ENCODE measurements around the gene COPS6. TPM values are rescaled to one million over a fixed set of nuclear protein-coding genes. Genes with fewer than 3 reads are reported as not detected.
"Not testable (repeated sequence)": the region's sequence is repeated elsewhere in the genome, so short reads cannot be mapped to it uniquely, and the experiment has no call there.

COPS6 gene
- total and polyA plus RNA-seq, 2 experiments from 2014 or later: 69.6 to 315 TPM

DNA sequence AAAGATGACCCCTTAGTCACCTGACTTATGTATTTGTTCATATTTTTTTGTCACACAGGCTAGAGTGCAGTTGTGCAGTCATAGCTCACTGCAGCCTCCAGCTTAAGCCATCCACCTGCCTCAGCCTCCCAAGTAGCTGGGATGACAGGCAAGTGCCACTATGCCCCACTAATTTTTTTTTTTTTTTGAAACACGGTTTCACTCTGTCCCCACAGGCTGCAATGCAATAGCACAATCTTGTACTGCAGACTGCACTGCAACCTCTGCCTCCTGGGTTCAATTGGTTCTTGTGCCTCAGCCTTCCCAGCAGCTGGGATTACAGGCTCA lies 39.8 kb downstream of the COPS6 start:
- no peaks in the 10 kb centered on the region for H3K9me3 ChIP-seq (ENCODE audit: low read depth)
- TF ChIP-seq, protein P1, sequence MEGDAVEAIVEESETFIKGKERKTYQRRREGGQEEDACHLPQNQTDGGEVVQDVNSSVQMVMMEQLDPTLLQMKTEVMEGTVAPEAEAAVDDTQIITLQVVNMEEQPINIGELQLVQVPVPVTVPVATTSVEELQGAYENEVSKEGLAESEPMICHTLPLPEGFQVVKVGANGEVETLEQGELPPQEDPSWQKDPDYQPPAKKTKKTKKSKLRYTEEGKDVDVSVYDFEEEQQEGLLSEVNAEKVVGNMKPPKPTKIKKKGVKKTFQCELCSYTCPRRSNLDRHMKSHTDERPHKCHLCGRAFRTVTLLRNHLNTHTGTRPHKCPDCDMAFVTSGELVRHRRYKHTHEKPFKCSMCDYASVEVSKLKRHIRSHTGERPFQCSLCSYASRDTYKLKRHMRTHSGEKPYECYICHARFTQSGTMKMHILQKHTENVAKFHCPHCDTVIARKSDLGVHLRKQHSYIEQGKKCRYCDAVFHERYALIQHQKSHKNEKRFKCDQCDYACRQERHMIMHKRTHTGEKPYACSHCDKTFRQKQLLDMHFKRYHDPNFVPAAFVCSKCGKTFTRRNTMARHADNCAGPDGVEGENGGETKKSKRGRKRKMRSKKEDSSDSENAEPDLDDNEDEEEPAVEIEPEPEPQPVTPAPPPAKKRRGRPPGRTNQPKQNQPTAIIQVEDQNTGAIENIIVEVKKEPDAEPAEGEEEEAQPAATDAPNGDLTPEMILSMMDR (IDR thresholded peaks at IDR 0.05; ENCODE audit: low read depth, low read length): no peak
- DNase-seq (ENCODE audit: low read depth in 1 of 2, low spot score in 1 of 2): no peak
- no peaks in the 10 kb centered on the region for H3K27me3 ChIP-seq
- H3K27ac ChIP-seq: no peak overlapping the region
- H3K36me3 ChIP-seq: no peaks in the 10 kb centered on the region
- no peaks in the 10 kb centered on the region for H3K4me1 ChIP-seq (ENCODE audit: low read depth)
- no peak overlapping the region for H3K4me3 ChIP-seq

DNA sequence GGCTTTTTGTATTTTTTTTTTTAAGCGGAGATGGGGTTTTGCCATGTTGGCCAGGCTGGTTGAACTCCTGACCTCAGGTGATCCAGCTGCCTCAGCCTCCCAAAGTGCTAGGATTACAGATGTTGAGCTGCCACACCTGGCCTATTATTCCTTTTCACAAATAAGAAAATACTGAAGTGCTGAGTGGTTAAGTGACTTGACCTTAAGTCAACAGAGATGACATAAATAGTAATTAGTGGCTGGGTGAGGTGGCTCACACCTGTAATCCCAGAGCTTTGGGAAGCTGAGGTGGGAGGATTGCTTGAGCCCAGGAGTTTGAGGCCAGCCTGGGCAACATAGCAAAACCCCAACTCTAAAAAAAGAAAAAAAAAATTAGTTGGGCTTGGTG lies 41.4 kb downstream of the COPS6 start:
- not testable (repeated sequence) for H3K27ac ChIP-seq; H3K36me3 ChIP-seq; H3K27me3 ChIP-seq; H3K4me1 ChIP-seq (ENCODE audit: low read depth); H3K4me3 ChIP-seq; H3K9me3 ChIP-seq (ENCODE audit: low read depth); DNase-seq (ENCODE audit: low read depth in 1 of 2, low spot score in 1 of 2)

DNA sequence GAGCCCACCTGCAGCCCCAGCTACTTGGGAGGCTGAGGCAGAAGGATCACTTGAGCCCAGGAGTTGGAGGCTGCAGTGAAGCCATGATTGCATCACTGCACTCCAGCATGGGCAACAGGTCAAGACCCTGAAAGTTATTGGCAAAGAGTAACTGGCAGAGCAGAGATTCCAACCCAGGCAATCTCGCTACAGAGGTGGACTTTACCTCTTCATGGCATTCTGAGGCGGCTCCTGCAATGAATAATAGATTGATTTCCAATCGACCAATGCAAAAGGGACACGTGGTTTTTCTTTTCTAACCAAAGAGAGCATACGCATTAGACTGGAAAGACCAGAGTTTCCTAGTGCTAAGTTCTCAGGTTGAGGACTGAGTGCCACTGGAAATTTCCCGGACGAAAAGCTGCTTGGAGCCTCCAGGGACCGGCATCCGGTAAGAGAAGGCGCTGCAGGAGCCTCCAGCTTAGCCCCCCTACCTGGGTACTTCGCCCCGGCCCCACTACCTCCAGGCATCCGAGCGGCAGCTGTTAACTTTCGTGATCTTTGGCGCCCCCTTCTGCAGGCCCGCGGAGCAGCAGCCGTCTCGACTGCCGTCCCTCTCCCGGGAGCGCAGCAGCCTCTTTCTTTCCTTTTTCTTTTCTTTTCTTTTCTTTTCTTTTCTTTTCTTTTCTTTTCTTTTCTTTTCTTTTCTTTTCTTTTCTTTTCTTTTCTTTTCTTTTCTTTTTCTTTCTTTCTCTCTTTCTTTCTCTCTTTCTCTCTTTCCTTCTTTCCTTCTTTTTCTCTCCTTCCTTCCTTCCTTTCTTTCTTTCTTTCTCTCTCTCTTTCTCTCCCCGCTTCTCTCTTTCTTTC lies 42.1 kb downstream of the COPS6 start:
- no peak overlapping the region for H3K4me3 ChIP-seq
- no peaks in the 10 kb centered on the region for H3K9me3 ChIP-seq (ENCODE audit: low read depth)
- no peaks in the 10 kb centered on the region for H3K4me1 ChIP-seq (ENCODE audit: low read depth)
- TF ChIP-seq, protein P1 (IDR thresholded peaks at IDR 0.05; ENCODE audit: low read depth, low read length): peak; percentile 75
- no peaks in the 10 kb centered on the region for H3K27me3 ChIP-seq
- H3K27ac ChIP-seq: no peak overlapping the region
- no peaks in the 10 kb centered on the region for H3K36me3 ChIP-seq
- DNase-seq (ENCODE audit: low read depth in 1 of 2, low spot score in 1 of 2): peak; percentile 58 to 86

DNA sequence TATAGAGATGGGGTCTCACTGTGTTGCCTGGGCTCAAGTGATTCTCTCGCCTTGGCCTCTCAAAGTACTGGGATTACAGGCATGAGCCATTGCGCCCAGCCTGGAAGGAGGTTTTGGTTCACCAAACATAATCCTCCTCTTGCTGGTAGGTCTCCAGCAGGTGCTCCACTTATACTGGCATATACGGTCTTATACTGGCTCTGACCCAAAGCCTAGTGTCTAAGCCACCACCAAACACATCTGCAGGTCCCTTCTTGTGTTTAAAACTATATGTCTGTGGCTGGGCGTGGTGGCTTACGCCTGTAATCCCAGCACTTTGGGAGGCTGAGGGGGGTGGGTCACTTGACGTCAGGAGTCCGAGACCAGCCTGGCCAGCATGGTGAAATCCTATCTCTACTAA lies 43.4 kb downstream of the COPS6 start:
- no peaks in the 10 kb centered on the region for H3K27me3 ChIP-seq
- TF ChIP-seq, protein P1 (IDR thresholded peaks at IDR 0.05; ENCODE audit: low read depth, low read length): no peak
- H3K36me3 ChIP-seq: no peaks in the 10 kb centered on the region
- H3K4me3 ChIP-seq: no peak overlapping the region
- H3K4me1 ChIP-seq (ENCODE audit: low read depth): no peaks in the 10 kb centered on the region
- no peak overlapping the region for H3K27ac ChIP-seq
- DNase-seq (ENCODE audit: low read depth in 1 of 2, low spot score in 1 of 2): no peak
- H3K9me3 ChIP-seq (ENCODE audit: low read depth): no peaks in the 10 kb centered on the region

DNA sequence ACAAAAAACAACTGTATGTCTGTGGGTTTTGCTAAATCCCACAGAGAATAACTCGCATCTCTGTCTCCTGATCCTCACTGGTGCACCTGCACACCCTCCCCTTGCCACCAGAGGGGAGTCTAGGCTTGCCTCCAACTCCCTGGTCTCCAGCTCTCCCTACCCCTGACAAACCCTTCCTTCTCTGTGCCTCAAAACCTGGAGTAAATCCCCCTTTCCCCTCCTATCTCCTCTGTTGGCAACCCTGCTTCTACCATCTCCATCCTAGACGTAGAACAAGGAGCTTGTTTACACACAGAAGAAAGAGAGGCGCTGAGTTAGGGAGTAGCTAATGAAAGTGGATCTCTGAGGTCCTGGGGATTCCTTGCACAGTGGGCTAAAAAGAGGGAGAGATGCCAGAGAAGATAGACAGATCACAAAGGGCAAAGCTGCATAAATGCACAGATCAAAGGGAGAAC lies 44.0 kb downstream of the COPS6 start:
- DNase-seq (ENCODE audit: low read depth in 1 of 2, low spot score in 1 of 2): peak; percentile 78 to 79
- TF ChIP-seq, protein P1 (IDR thresholded peaks at IDR 0.05; ENCODE audit: low read depth, low read length): peak; percentile 96

More for the DNA sequence above, 44.0 kb downstream of the COPS6 start:
- no peak overlapping the region for H3K27ac ChIP-seq
- no peaks in the 10 kb centered on the region for H3K36me3 ChIP-seq
- no peak overlapping the region for H3K4me3 ChIP-seq
- no peaks in the 10 kb centered on the region for H3K9me3 ChIP-seq (ENCODE audit: low read depth)
- H3K4me1 ChIP-seq (ENCODE audit: low read depth): no peaks in the 10 kb centered on the region
- H3K27me3 ChIP-seq: no peaks in the 10 kb centered on the region

Data from cardiac muscle cell (in vitro differentiated cells and primary cell).